GM20000 (cell line): Measurements from ENCODE around the gene AMH.

Experiments
- DNase-seq: peaks from one replicate; pipeline ENCODE4 v3.0.0; 2012; ENCODE audit warnings: low spot score
- TF ChIP-seq, protein P1 (sequence below): IDR thresholded peaks from 2 replicates; pipeline ENCODE4 v1.5.1; 2012; ENCODE audit warnings: mild to moderate bottlenecking, control low read depth; ENCODE audit errors: extremely low read depth, missing control alignments

Gene AMH

DNA sequence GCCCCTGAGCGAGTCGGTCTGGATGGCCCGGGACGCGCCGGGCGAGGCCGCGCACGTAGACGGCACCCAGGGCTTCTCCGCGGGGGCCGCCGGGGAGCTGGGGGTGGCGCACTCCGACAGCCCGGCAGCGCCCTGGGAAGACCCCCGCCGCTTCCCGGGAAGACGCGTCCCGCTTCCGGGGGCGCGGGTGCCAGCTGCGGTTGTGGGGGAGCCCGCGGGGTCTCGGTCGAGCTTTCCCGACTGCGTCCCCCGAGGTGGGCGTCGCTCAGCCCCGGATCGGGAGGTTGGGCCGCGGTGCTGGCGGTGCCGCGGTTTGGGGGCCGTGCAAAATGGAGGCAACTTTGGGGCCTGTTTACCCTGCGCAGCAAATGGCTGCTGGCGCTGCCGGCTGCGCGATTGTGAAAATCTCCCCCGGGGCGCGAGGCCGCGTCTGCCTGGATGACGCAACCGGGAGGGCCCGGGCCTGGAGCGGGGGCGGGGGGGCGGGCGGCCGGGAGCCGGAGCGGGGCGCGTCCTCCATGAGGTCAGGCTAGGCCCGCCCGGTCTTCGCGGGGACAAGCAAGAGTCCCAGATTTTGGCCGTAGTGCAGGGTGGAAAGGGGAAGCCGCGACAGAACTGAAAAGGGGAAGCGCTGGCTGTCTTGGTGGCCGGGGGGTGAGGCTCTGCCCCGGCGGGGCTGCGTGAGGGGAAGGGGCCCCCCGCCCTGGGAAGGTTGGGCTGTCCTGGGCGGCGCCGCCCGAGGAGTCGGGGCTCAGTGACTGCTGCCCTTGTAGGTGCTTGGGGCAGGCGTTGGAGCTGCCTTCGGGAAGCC is 21.5 kb downstream of the AMH start:
- DNase-seq, result peak; percentile 89
- TF ChIP-seq, protein P1, sequence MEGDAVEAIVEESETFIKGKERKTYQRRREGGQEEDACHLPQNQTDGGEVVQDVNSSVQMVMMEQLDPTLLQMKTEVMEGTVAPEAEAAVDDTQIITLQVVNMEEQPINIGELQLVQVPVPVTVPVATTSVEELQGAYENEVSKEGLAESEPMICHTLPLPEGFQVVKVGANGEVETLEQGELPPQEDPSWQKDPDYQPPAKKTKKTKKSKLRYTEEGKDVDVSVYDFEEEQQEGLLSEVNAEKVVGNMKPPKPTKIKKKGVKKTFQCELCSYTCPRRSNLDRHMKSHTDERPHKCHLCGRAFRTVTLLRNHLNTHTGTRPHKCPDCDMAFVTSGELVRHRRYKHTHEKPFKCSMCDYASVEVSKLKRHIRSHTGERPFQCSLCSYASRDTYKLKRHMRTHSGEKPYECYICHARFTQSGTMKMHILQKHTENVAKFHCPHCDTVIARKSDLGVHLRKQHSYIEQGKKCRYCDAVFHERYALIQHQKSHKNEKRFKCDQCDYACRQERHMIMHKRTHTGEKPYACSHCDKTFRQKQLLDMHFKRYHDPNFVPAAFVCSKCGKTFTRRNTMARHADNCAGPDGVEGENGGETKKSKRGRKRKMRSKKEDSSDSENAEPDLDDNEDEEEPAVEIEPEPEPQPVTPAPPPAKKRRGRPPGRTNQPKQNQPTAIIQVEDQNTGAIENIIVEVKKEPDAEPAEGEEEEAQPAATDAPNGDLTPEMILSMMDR, result no peak

DNA sequence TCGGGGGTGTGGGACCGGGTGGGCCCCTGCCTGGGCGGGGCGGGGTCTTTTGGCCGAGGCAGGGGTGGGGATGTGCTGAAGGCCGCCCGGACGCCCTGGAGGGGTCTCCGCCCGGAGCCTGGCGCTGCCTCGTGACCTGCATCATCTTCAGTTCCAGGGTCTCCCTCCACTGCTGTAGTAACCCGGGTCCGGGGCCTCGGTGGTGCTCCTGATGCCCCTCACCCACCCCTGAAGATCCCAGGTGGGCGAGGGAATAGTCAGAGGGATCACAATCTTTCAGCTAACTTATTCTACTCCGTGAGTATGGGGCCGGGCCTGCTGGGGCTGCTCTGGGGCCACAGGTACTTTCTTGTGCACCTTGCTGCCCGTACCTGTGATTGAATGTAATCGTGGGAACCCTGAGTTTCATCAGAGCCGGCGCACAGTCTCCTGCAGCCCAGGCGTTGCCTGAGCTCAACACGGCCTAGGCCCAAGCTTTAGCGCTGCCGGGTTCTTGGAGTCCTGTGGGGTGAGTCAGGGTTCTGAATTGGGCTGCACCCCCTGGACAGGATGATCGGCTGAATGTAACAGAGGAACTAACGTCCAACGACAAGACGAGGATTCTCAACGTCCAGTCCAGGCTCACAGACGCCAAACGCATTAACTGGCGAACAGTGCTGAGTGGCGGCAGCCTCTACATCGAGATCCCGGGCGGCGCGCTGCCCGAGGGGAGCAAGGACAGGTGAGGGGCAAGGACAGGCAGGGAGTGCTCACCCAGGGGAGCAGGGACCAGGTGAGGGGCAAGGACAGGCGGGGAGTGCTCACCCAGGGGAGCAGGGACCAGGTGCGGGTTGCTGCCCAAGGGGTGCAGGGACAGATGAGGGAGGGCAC is 22.3 kb downstream of the AMH start:
- TF ChIP-seq, protein P1, result no peak
- DNase-seq, result no peak

DNA sequence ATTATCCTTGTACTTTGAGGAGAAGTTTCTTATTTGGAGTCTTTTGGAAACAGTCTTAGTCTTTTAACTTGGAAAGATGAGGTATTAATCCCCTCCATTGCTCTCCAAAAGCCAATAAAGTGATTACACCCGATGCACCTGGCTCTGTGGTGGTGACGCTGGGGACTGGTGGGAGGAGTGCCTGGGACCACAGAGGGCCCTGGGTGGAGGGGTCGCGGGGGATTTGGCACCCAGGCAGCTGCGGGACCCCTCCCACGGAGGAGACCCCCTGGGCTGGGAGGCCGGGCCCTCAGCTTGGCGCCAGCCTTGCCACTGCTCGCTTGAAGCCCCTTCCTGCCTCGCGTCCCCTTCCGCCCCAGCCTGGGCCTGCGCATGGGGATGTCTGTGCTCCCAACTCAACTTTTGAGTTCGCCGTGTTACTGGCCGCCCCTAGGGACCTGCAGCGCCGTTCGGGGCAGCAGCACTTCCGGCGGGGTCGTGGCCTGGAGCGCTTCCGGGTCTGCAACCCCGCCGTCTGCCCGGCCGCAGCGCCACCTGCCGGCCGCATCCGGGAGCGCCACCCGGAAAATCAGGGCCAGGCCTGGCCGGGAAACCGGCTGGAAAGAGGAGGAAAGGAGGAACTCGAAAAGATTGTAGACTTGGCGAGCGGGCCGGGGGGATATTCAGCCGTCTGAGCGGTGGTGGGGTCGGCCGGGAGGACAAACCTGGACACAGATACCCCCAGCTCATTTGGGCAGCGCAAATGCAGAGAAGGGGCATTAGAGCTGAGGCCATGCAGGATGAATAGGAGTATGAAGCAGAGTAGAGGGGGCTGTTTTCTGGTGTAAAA is 24.4 kb downstream of the AMH start:
- peak; percentile 96 for DNase-seq
- TF ChIP-seq, protein P1, result peak; percentile 88

DNA sequence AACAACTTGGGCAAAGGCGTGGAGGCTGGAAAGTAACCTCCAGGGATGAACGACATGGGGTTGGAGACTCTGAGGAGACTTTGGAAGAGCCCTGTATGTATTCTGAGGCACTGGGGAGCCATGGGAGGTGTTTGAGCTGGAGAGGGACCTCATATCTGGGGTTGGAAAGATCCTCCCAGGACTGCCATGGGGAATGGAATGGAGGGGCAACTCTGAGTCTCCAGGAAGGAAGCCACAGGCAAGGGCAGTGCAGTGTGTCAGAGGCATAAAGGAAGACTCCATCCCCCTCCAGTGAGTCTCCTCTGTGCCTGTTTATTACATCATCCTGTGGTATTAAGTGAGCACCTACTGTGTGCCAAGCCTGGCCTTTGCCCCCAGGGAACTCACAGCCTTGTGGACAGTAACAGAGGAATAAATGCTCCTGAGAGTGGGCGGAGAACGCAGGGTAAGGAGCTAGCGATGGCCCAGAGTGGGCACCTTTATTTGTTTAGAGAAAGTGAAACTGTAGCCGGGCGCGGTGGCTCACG is 25.1 kb downstream of the AMH start:
- no peak for DNase-seq
- TF ChIP-seq, protein P1, result no peak

DNA sequence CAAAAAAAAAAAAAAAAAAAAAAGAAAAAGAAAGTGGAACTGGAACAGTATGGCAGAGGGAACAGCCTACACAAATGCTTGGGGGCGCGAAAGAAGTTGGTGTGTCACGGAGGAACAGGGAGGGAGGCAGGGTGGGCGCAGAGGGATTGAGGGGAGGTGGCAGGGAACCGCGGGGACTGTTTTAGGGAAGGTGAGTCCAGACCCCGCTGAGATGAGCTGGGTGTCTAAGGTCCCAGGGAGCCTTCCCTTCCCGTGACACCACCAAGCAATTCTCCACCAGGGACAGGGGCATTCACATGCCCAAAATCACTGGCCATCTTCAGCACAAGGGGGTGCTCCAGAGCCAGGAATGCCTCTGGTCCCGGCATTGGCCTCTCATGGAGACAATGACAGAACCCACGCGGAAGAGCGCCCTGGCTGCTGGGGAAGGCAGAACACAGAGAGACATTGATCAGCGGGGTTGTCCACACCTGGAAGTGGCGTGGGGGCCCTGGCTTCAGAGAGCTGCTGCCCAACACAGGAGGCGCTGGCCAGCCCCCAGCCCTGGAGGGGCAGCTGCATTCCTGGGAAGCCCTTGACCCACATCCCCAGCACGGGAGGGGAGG is 25.9 kb downstream of the AMH start:
- TF ChIP-seq, protein P1, result peak; percentile 10
- DNase-seq, result peak; percentile 71

DNA sequence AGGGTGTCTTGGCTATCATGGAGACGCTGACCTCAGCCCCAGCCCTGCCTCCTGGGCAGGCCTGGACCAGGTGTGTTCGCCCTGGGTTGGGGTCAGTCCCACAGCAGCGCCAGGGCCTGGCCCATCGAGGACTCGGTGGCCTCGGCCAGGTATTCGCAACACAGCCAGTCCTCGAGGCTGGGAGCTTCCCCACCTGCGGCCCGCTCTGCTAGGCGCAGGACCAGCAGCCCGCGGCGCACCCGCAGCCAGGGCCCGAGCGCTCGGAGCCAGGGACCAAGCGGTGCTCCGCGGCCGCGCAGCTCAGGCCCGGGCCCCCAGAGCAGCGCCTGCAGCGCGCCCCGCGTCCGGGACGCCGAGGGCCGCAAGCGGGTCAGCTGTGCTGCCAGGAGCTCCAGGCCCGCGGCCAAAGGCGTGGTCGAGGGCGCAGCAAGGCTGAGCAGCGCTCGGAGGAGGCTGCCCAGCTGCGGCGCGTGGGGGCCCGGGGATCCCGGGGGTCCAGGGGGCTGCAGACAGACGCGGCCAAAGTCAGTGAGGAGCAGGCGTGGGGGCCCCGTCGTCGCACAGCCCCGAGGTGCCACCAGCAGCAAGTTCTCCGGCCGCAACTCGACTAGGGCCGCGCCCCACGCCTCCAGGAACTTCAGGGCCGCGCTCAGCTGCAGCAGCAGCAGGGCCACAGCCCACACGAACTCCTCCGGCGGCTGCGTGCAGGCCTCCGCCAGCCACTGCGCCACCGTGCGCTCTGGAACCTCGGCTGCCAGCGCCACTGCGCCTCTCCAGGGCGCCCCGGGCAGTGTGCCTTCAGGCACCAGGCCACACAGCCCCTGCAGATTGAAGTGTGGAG is 26.7 kb downstream of the AMH start:
- no peak for DNase-seq
- TF ChIP-seq, protein P1, result no peak
